Natural killer cell treated with Interleukin-12 subunit alpha and Interleukin-12 subunit beta and Interleukin-15 and Interleukin-18, amount 100 ng/mL, for 72 hours (primary cell): ENCODE results near the gene GPSM1. TPM values are rescaled to one million over a fixed set of nuclear protein-coding genes. Genes with fewer than 3 reads are reported as not detected.

Experiments
- ATAC-seq, 2 donors: fragments of 150-1000 bp; cut with Tn5 transposase in 1 of 2; sonication (Bioruptor Pico), chemical (Tn5 transposase) in 1 of 2; 2 replicates each; pipeline ENCODE4 v1.10.0; 2021
- DNase-seq: peaks from one replicate; pipeline ENCODE4 v3.0.0; 2022; ENCODE audit warnings: low spot score
- H3K27ac Mint-ChIP-seq, 2 donors: 1 replicate in 1 of 2; 2 replicates in 1 of 2; pipeline ENCODE4 v1.8.0; 2022; ENCODE audit warnings: mixed read lengths in 2 of 2, mild to moderate bottlenecking in 1 of 2, moderate library complexity in 1 of 2
- H3K27me3 Mint-ChIP-seq, 2 donors: 1 replicate in 1 of 2; 2 replicates in 1 of 2; pipeline ENCODE4 v1.8.0; 2022; ENCODE audit warnings: mixed read lengths in 2 of 2
- H3K36me3 Mint-ChIP-seq: one replicate; pipeline ENCODE4 v1.8.0; 2022; ENCODE audit warnings: mixed read lengths
- H3K4me1 Mint-ChIP-seq, 2 donors: 1 replicate in 1 of 2; 2 replicates in 1 of 2; pipeline ENCODE4 v1.8.0; 2022; ENCODE audit warnings: low read depth in 2 of 2, mixed read lengths in 2 of 2, mild to moderate bottlenecking in 1 of 2
- H3K4me3 Mint-ChIP-seq: one replicate; pipeline ENCODE4 v1.8.0; 2022; ENCODE audit warnings: mixed read lengths
- H3K9me3 Mint-ChIP-seq: 2 replicates; pipeline ENCODE4 v1.8.0; 2022; ENCODE audit warnings: mixed read lengths
- total RNA-seq, 2 donors: library from RNA; stranded (reverse); gene quantifications; one replicate each; pipeline ENCODE4 v1.2.3, GENCODE V29; 2022

GPSM1 gene
- total RNA-seq, 2 donors from 2014 or later, result 1.7 to 2.3 TPM

DNA sequence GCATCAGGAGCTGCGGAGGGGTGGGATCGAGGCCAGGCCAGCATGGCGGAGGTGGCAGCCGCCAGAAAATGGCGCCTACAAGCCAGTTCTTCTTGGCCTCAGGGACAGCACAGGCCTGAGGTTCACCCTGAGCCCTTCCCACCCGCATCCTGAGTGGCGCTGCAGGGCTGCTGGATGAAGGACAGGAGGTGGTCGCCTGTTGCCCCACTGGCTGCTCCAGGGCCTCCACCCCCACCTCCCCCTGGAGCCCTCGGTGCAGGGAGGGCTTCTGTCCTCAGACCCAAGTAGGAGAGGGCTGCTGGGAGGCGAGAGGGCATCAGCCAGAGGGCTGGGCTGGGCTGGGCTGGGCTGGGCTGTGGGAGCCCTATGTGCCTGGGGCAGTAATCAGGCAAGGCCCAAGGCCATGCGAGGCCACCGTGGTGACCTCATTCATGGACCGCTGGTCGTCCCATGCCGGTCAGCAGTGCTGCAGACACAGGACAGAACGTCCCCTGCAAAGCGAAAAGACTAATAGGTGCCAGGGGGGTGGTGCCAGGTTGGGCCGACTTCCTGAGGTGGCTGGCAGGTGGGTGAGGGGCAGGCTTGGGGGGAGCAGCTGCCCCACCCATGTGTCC lies 13.8 kb downstream of the GPSM1 start:
- no peak overlapping the region for H3K27ac Mint-ChIP-seq
- DNase-seq, result no peak
- H3K9me3 Mint-ChIP-seq, result no peaks in the 10 kb centered on the region
- no peak for ATAC-seq
- no peaks in the 10 kb centered on the region for H3K27me3 Mint-ChIP-seq
- no peaks in the 10 kb centered on the region for H3K4me1 Mint-ChIP-seq
- no peaks in the 10 kb centered on the region for H3K36me3 Mint-ChIP-seq
- no peak overlapping the region for H3K4me3 Mint-ChIP-seq

DNA sequence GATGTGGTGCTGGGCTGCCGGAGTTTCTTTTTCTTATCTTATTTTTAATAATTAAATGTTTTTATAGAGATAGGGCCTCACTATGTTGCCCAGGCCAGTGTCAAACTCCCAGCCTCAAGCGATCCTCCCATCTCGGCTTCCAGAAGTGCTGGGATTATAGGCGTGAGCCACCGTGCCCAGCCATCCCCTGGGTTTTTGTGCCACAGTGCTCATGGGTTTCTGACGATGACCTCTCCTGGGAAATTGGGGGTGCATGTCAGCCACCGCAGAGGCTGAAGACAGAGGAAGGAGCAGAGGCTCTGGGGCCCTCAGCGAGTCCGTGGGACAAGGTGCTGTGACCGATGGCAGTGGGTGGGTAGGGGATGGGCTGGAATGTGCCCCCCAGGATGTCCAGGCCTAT lies 14.4 kb downstream of the GPSM1 start:
- Mint-ChIP-seq H3K36me3 (no peaks in the 10 kb centered on the region), H3K4me3 (no peak overlapping the region), H3K27ac (no peak overlapping the region), H3K4me1 (no peaks in the 10 kb centered on the region), H3K27me3 (no peaks in the 10 kb centered on the region), H3K9me3 (no peaks in the 10 kb centered on the region)
- DNase-seq, result no peak
- no peak for ATAC-seq

DNA sequence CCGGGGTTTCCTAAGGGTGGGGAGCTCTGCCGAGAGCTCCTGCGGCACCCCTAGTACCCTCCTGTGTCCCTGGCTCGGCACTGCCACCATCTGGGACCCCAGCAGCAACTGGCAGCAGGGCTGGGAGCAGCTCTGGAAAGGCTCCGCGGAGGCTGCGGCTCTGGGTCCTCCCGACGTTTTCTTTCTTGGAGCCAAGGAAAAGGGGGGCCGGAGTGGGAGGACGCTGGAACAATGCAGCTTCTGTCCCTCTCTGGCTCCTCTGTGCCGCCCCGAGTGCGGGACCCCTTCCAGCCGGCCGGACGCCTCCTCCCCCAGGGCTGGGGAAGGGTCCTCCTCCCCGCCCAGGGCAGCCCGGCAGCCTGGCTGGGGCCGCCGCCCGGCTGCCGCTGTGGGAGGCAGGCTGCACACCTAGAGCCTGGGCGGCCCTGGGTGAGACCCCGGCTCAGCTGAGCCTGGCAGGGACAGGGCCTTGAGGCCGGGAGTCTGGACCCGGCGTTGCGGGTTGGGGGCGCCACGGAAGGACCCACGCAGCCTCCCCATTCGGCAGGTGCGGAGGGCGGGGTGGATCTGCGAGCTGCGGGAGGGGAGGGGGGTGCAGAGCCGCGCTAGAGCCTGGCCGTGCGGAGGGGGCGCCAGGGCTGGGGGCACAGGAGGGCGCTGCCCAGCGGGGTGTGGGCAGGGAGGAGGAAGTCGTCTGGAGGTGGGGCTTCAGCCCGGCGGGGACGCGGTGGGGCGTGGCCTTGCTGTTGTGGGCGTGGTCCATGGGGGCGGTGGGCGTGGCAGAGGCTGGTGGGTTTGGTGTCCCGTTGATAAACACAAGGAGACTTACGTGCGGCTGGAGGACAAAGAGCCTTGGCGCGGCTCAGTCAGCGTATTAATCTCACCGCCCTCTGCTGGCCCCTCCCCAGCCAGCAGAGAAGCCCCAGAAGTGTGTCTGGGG lies 15.1 kb downstream of the GPSM1 start:
- no peak overlapping the region for H3K4me3 Mint-ChIP-seq
- H3K9me3 Mint-ChIP-seq, result no peaks in the 10 kb centered on the region
- DNase-seq, result no peak
- no peak overlapping the region for H3K27ac Mint-ChIP-seq
- peak; percentile 67 to 83 for ATAC-seq
- H3K4me1 Mint-ChIP-seq, result no peaks in the 10 kb centered on the region
- H3K27me3 Mint-ChIP-seq, result no peaks in the 10 kb centered on the region
- no peaks in the 10 kb centered on the region for H3K36me3 Mint-ChIP-seq

- no peak for DNase-seq
- Mint-ChIP-seq H3K27me3 (no peaks in the 10 kb centered on the region), H3K36me3 (no peaks in the 10 kb centered on the region), H3K27ac (no peak overlapping the region), H3K9me3 (no peaks in the 10 kb centered on the region), H3K4me3 (no peak overlapping the region), H3K4me1 (no peaks in the 10 kb centered on the region)
- ATAC-seq, result no peak
Observed at GRCh38 chr9:136343121-136343883, 16.0 kb downstream of the GPSM1 start.

GRCh38 chr9:136343884-136344269 lies 16.5 kb downstream of the GPSM1 start:
- Mint-ChIP-seq H3K4me3 (no peak overlapping the region), H3K9me3 (no peaks in the 10 kb centered on the region), H3K4me1 (no peaks in the 10 kb centered on the region), H3K36me3 (no peaks in the 10 kb centered on the region), H3K27me3 (no peaks in the 10 kb centered on the region), H3K27ac (no peak overlapping the region)
- ATAC-seq (no peak), DNase-seq (no peak)

- ATAC-seq (no peak), DNase-seq (no peak)
- H3K27ac Mint-ChIP-seq, result no peak overlapping the region
- no peaks in the 10 kb centered on the region for H3K9me3 Mint-ChIP-seq
- H3K27me3 Mint-ChIP-seq, result no peaks in the 10 kb centered on the region
- H3K4me3 Mint-ChIP-seq, result no peak overlapping the region
- no peaks in the 10 kb centered on the region for H3K4me1 Mint-ChIP-seq
- no peaks in the 10 kb centered on the region for H3K36me3 Mint-ChIP-seq
Observed at GRCh38 chr9:136344544-136345280, 17.4 kb downstream of the GPSM1 start.

- Mint-ChIP-seq H3K36me3 (no peaks in the 10 kb centered on the region), H3K9me3 (no peaks in the 10 kb centered on the region), H3K4me1 (no peaks in the 10 kb centered on the region), H3K27me3 (no peaks in the 10 kb centered on the region), H3K27ac (no peak overlapping the region), H3K4me3 (no peak overlapping the region)
- DNase-seq (no peak), ATAC-seq (no peak)
Observed at GRCh38 chr9:136345281-136346156, 18.2 kb downstream of the GPSM1 start.

- Mint-ChIP-seq H3K4me1 (no peaks in the 10 kb centered on the region), H3K4me3 (no peak overlapping the region), H3K27me3 (no peaks in the 10 kb centered on the region), H3K27ac (no peak overlapping the region), H3K9me3 (no peaks in the 10 kb centered on the region), H3K36me3 (no peaks in the 10 kb centered on the region)
- DNase-seq (no peak), ATAC-seq (no peak)
Observed at GRCh38 chr9:136346157-136346481, 18.8 kb downstream of the GPSM1 start.

GRCh38 chr9:136346927-136347465 lies 19.7 kb downstream of the GPSM1 start:
- H3K27ac Mint-ChIP-seq, result no peak overlapping the region
- H3K4me1 Mint-ChIP-seq, result no peaks in the 10 kb centered on the region
- no peak for ATAC-seq

DNA sequence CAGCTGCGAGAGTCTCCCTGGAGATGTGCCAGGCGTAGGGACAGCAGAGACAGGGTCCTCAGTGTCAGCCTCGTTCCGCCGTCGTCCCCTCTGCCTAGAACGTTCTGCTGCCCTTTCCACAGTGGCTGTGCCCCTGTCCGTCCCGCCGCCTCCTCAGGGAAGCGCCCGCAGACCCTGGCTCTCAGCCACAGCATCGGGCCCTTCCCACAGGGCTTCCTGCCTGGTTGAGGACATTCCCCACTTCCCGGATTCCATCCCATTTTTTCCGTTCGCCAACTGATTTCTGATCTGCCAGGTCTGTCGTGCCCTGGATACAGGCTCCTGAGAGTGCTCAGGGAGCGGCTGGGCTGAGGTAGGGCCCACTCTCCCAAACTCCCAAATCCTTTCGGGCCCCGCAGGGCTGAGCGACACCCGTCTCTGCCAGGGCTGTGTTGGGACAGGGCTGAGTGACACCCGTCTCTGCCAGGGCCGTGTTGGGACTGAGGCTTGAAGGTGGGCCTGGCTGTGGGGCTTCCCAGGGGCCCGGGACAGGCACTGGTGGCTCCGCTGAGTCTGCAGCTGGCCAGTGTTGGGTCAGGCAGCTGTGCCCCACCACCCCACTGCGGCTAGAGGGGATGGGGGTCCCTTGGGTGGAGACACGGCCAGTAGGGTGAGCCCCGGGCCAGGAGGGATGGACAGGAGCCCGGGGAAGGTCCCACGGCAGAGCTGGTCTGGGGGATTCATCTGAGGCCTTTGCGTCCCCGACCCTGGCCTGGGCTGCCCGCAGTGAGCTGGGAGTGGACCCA lies 20.3 kb downstream of the GPSM1 start:
- no peak overlapping the region for H3K27ac Mint-ChIP-seq
- no peak for ATAC-seq
- H3K4me3 Mint-ChIP-seq, result no peak overlapping the region
- H3K9me3 Mint-ChIP-seq, result no peaks in the 10 kb centered on the region
- H3K27me3 Mint-ChIP-seq, result no peaks in the 10 kb centered on the region
- DNase-seq, result no peak
- no peaks in the 10 kb centered on the region for H3K36me3 Mint-ChIP-seq
- no peaks in the 10 kb centered on the region for H3K4me1 Mint-ChIP-seq

More at GRCh38 chr9:136346927-136347465, 19.7 kb downstream of the GPSM1 start:
- Mint-ChIP-seq H3K9me3 (no peaks in the 10 kb centered on the region), H3K36me3 (no peaks in the 10 kb centered on the region), H3K4me3 (no peak overlapping the region), H3K27me3 (no peaks in the 10 kb centered on the region)
- DNase-seq, result no peak

GRCh38 chr9:136348691-136349090 lies 21.4 kb downstream of the GPSM1 start:
- no peaks in the 10 kb centered on the region for H3K4me1 Mint-ChIP-seq
- no peak overlapping the region for H3K4me3 Mint-ChIP-seq
- ATAC-seq, result no peak
- H3K36me3 Mint-ChIP-seq, result no peaks in the 10 kb centered on the region
- no peak for DNase-seq
- no peaks in the 10 kb centered on the region for H3K9me3 Mint-ChIP-seq
- H3K27ac Mint-ChIP-seq, result no peak overlapping the region
- no peaks in the 10 kb centered on the region for H3K27me3 Mint-ChIP-seq

DNA sequence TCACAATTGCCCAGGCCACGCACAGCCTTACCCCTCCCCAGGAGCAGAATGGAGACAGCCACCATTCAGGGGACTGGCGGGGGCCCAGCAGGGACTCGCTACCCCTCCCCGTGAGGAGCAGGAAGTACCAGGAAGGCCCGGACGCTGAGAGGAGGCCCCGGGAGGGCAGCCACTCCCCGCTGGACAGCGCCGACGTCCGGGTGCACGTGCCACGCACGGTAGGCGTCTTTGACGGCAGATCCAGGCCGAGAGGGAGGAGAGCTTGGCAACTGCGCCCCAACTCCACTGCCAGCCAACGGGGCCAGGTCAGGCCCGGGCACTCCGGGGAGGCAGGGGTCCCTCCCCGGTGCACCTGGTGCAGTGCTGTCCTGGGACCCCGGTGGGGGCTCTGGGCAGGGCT lies 22.2 kb downstream of the GPSM1 start:
- ATAC-seq (no peak), DNase-seq (no peak)
- Mint-ChIP-seq H3K27ac (no peak overlapping the region), H3K36me3 (no peaks in the 10 kb centered on the region), H3K27me3 (no peaks in the 10 kb centered on the region), H3K4me1 (no peaks in the 10 kb centered on the region), H3K9me3 (no peaks in the 10 kb centered on the region), H3K4me3 (no peak overlapping the region)
